CD4-positive, alpha-beta T cell treated with Interferon alpha-2 for 1 hour (primary cell): ENCODE measurements around the gene COQ8B.
"Not testable (repeated sequence)": the region's sequence is repeated elsewhere in the genome, so short reads cannot be mapped to it uniquely, and the experiment has no call there.

Source experiments
- DNase-seq, 2 donors: peaks; one replicate each; pipeline ENCODE4 v3.0.0-alpha.2; 2020 to 2022

Gene COQ8B

GRCh38 chr19:40716482-40717324 lies at the start of gene COQ8B, which contains the start of gene ITPKC:
COQ8B (minus strand) TSS chr19:40716886; CDS start chr19:40714632, 2,254 bp downstream.
ITPKC (plus strand) TSS chr19:40717112; CDS start chr19:40717136, 24 bp downstream.
- DNase-seq: peak; percentile 98 to 99

GRCh38 chr19:40766385-40766784 lies 49.7 kb upstream of the COQ8B start:
- DNase-seq: not testable (repeated sequence)

- no peak for DNase-seq
These were observed 47.3 kb upstream of the COQ8B start for GRCh38 chr19:40763963-40764362.

- no peak for DNase-seq
These were observed 46.8 kb upstream of the COQ8B start for GRCh38 chr19:40763526-40763925.

- DNase-seq: no peak
These were observed 46.2 kb upstream of the COQ8B start for GRCh38 chr19:40762754-40763470.

DNA sequence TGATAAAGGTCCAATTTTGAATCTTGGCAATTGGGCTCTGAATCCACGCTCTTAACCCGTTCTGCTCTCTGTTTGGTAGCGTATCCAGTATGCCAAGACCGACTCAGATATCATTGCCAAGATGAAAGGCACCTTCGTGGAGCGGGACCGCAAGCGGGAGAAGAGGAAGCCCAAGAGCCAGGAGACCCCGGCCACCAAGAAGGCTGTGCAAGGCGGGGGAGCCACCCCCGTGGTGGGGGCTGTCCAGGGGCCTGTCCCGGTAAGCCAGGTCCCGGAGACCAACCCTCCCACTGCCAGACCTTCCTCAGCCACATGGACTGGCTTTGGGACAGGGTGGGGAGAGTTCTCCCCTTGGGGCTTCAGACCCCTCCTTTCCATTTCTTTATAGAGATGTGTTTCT lies 42.7 kb upstream of the COQ8B start:
- no peak for DNase-seq

GRCh38 chr19:40758491-40758890 lies 41.8 kb upstream of the COQ8B start:
- no peak for DNase-seq

DNA sequence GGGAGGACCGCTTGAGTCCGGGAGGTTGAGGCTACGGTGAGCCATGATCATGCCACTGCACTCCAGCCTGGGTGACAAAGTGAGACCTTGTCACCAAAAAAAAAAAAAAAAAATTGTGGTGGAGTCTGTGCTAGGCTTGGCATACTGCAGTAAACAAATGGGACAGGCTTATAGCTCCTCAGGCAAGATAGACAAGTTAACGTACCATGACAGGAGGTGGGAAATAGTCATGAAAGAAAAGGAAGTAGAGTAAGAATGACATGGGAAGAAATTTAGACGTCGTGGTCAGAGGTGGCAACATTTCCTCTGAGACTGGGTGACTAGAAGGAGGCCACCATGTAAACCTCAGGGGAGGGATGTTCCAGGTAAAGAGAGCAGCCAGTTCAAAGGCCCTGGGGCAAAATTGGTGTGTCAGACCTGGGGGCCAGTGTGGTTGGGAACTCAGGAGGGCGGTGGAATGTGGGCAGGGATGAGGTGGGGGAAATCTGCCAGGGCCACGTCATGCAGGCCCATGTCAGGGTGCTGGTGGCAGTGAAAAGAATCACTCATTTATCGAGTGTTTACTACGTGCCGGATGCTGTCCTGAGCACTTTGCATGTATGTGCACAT lies 39.9 kb upstream of the COQ8B start:
- peak in 1 of 2 donors; percentile 41 for DNase-seq

DNA sequence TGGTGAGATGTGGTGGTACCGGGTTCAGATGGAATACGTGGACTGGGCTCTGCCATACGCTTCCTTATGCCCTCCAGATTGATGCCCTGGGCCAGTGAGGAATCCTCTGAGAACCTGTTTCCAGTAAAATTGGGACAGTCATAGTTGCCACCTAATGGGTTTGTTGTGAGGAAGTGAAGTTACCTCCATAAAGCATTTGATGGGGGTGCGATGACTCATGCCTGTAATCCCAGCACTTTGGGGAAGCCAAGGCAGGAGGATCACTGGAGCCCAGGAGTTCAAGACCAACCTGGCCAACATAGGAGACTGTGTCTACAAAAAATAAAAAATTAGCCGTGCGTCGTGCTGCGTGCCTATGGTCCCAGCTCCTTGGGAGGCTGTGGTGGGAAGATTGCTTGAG lies 39.1 kb upstream of the COQ8B start:
- no peak for DNase-seq

DNA sequence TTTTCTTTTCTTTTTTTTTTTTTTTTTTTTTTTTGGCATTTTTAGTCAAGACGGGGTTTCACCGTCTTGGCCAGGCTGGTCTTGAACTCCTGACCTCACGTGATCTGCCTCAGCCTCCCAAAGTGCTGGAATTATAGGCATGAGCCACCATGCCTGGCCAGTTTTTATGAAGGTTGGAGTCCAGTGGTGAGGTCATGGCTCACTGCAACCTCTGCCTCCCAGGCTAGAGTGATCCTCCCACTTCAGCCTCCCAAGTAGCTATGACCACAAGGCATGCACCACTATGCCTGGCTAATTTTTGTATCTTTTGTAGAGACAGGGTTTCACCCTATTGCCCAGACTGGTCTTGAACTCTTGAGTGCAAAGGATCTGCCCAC lies 38.5 kb upstream of the COQ8B start:
- DNase-seq: no peak

GRCh38 chr19:40754611-40755247 lies 38.0 kb upstream of the COQ8B start:
- peak; percentile 34 to 46 for DNase-seq

GRCh38 chr19:40752257-40752781 lies 35.6 kb upstream of the COQ8B start:
- DNase-seq: no peak

GRCh38 chr19:40750874-40751537 lies 34.3 kb upstream of the COQ8B start, which contains the start of gene SNRPA:
SNRPA (plus strand) TSS chr19:40751203; CDS start chr19:40751409, 206 bp downstream.
- peak; percentile 95 to 97 for DNase-seq

DNA sequence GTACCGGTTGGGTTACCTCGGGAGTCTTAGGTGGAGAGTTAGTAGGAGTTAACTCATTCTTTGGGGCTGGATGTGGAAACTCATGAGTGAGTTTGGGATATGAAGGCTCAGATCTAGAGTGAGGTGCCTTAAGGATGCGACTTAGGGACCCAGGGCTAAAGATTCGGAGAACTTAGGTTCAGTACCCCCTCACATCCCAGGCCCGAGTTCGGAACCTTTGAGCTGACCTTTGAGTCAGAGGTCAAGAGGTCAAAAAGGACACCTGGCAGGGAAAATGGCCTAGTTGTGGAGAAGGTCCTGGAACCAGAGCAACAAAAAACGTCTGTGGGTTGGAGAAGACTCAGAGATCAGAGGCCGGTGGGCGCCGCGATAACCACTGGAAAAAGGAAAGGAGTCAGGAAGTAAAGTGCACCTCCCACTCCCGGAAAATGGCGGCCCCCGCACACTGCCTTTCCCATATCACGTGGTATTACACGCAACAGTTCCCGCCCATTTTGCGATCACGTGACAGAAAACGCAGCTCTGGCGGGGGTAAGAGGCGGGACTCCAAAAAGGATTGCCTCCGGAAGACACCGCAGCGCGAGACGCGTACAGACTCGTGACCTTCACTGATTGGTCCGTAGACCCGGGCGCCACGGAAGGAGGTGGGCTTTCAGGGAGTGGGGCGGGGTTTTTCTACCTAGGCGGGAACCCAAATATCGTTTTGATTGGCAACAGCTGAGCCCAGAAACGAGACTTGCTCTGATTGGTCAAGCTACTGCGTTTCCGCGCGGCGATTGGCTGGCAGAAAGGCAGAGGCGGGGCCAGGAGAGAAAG lies 33.6 kb upstream of the COQ8B start, which contains the start of gene ACTMAP:
ACTMAP (minus strand) TSS at position 420 of the 816 bp plus-strand sequence. CDS start 674 bp downstream, outside the sequence.
- DNase-seq: peak; percentile 100

DNA sequence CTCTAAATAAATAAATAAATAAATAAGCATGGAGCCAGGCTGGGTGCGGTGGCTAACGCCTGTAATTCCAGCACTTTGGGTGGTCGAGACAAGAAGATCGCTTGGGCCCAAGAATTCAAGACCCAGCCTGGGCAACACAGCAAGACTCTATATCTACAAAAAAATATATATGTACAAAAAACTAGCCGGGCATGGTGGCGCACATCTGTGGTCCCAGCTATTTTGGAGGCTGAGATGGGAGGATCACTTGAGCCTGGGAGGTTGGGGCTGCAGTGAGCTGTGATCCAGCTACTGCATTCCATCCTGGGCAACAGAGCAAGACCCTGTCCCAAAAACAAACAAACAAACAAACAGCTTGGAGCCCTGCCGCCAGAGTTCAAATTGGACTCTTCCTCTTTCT lies 30.9 kb upstream of the COQ8B start:
- no peak for DNase-seq

- DNase-seq: no peak
These were observed 28.7 kb upstream of the COQ8B start for GRCh38 chr19:40745402-40745780.

DNA sequence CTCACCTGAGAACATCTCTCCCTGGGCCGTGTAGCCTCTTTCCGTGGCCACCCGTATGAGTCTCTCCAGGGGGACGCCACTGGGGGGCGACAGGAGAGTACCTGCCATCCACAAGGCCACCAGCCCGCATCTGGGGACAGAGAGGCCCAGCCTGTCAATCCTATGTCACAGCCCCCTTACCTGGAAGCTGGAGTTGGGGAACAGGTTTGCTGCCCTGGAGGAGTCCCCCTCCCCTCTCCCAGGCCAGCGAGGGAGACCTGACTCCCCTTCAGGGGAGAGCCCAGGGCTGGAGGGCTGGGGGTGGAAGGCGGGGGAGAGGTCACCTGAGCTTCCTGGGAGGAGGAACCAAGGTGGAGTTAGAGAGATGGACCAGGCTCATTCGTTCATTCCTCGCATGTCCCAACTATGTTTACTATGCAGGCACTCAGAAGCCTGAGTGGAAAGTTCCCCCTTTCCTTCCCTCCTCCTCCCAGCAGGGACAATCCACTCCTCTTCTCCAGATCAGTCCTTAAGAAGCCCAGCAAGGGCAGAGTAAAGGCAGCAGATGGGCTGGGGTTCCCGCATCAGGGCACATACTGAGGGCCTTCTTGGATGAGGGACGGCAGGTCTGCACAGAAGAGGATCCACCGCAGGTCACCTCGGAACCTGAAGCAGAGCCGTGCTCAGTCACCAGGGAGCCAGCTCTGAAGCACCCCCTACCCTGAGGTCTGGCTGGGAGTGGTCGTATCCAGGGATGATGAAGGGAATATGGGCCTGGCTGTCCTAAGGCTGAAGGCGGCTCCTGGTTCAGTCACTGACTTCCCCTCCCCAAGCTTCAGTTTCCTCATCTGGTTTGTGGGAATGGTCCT lies 28.1 kb upstream of the COQ8B start:
- DNase-seq: peak in 1 of 2 donors; percentile 44

DNA sequence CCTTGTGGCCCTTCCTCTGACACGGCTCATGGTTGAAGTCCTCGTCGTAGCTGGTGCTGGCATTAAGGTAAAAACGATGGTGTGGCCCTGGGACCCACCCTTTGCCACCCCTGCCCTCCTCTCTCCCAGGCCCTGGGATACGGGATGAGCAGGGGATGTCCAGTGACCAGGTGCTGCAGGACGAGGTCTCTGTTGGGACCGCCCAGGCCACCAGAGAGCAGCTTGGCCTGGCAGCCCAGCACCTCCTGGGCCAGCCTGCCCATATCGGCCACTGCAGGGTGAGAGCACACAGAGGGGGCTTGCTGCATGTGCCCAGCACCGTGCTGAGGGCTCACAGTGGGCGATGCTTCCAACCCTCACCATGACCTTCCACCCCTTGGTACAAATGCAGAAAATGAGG lies 27.2 kb upstream of the COQ8B start:
- DNase-seq: no peak

DNA sequence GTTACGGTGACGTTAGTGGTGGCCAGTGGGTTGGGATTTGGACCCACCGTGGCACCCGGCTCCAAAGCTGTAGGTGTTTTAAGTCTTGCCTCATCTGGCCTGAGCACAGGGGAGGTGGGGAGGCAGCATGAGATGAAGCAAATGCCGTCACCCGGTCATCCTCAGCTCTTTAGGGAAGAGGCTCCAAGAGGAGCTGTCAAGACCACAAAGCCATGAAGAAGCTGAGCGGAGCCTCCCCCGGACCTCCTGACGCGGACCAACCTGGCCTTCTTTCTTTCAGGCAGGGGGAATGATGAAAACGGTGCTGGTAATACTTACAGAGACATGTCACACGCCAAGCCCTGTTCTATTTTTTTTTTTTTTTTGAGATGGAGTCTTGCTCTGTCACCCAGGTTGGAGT lies 26.2 kb upstream of the COQ8B start:
- DNase-seq: no peak

- DNase-seq: no peak
These were observed 25.8 kb upstream of the COQ8B start for GRCh38 chr19:40742477-40742876.
